SK-N-SH (cell line): ENCODE measurements around the gene FAM240A. TPM values are rescaled to one million over a fixed set of nuclear protein-coding genes. Genes with fewer than 3 reads are reported as not detected.

ENCODE experiments used
- CTCF ChIA-PET: fragments of 300-600, 350-600 bp; formaldehyde crosslinking; extraction: SDS; loops from one replicate; lab custom pipeline; 2021; lab: Yijun Ruan, JAX
- POLR2A ChIA-PET: fragments of 350-600 bp; sonication (Branson Sonifier 250); formaldehyde crosslinking; extraction: SDS; loops from one replicate; lab custom pipeline; 2020; ENCODE audit warnings: antibody characterized with exemption, inconsistent platforms; lab: Yijun Ruan, JAX
- DNase-seq: peaks from one replicate; pipeline ENCODE4 v3.0.0; 2012
- H2AFZ ChIP-seq: fragments of 200-600 bp; sonication (generic); 2 replicates; pipeline ENCODE4 v1.8.1; 2016; ENCODE audit warnings: antibody characterized with exemption, mild to moderate bottlenecking, low read depth
- H3F3A ChIP-seq: fragments of 200-600 bp; sonication (generic); replicated peaks from 2 replicates; pipeline ENCODE3; 2016; ENCODE audit warnings: antibody characterized with exemption, mild to moderate bottlenecking; ENCODE audit not compliant: insufficient read depth
- H3K27ac ChIP-seq, 2 experiments: fragments of 200-500 bp in 1 of 2; fragments of 200-600 bp in 1 of 2; sonication (Bioruptor generic) in 1 of 2; sonication (generic), shearing (Covaris generic) in 1 of 2; 2 replicates each; pipeline versions ENCODE4 v1.5.1 to v1.6.1; 2014 to 2016; ENCODE audit warnings: low read depth in 2 of 2, inconsistent platforms in 1 of 2, low read length in 1 of 2, mild to moderate bottlenecking in 1 of 2, mixed read lengths in 1 of 2
- H3K27me3 ChIP-seq: fragments of 200-600 bp; sonication (generic), shearing (Covaris generic); 2 replicates; pipeline ENCODE4 v1.6.1; 2016; ENCODE audit warnings: mixed run types; ENCODE audit not compliant: insufficient read depth
- H3K36me3 ChIP-seq, 2 experiments: fragments of 200-500 bp in 1 of 2; fragments of 200-600 bp in 1 of 2; sonication (Bioruptor generic) in 1 of 2; sonication (generic) in 1 of 2; replicated peaks in 1 of 2; 2 replicates each; pipeline versions ENCODE3 to v1.5.1; 2014 to 2016; ENCODE audit warnings: low read length in 1 of 2, mild to moderate bottlenecking in 1 of 2; ENCODE audit not compliant: insufficient read depth in 2 of 2, control insufficient read depth in 1 of 2
- H3K4me1 ChIP-seq, 2 experiments: fragments of 200-500 bp in 1 of 2; fragments of 200-600 bp in 1 of 2; sonication (Bioruptor generic) in 1 of 2; sonication (generic), shearing (Covaris generic) in 1 of 2; 2 replicates each; pipeline versions ENCODE4 v1.5.1 to v1.6.1; 2014 to 2016; ENCODE audit warnings: low read depth in 1 of 2, low read length in 1 of 2, mixed run types in 1 of 2; ENCODE audit not compliant: insufficient read depth in 2 of 2, control insufficient read depth in 1 of 2
- H3K4me2 ChIP-seq: fragments of 200-600 bp; sonication (generic), shearing (Covaris generic); 2 replicates; pipeline ENCODE4 v1.6.1; 2017; ENCODE audit warnings: mixed run types
- H3K4me3 ChIP-seq, 2 experiments: fragments of 200-500 bp in 1 of 2; fragments of 200-600 bp in 1 of 2; sonication (Bioruptor generic) in 1 of 2; sonication (generic), shearing (Covaris generic) in 1 of 2; 2 replicates each; pipeline versions ENCODE4 v1.5.1 to v1.8.1; 2014 to 2016; ENCODE audit warnings: low read depth in 2 of 2, inconsistent platforms in 1 of 2, low read length in 1 of 2, mild to moderate bottlenecking in 1 of 2, mixed read lengths in 1 of 2, moderate library complexity in 1 of 2
- H3K79me2 ChIP-seq: fragments of 200-600 bp; sonication (generic); 2 replicates; pipeline ENCODE4 v1.8.1; 2017; ENCODE audit warnings: mild to moderate bottlenecking; ENCODE audit not compliant: insufficient read depth
- H3K9ac ChIP-seq: fragments of 200-600 bp; sonication (generic); 2 replicates; pipeline ENCODE4 v1.6.1; 2017; ENCODE audit warnings: mixed run types
- H3K9me2 ChIP-seq: fragments of 200-600 bp; sonication (generic); 2 replicates; pipeline ENCODE4 v1.6.1; 2017; ENCODE audit warnings: mixed run types
- H3K9me3 ChIP-seq: fragments of 200-600 bp; sonication (generic); 2 replicates; pipeline ENCODE4 v1.6.1; 2017; ENCODE audit warnings: mixed run types, mild to moderate bottlenecking, moderate library complexity
- H4K20me1 ChIP-seq: fragments of 200-600 bp; sonication (generic); 2 replicates; pipeline ENCODE4 v1.6.1; 2017; ENCODE audit warnings: mild to moderate bottlenecking, mixed run types; ENCODE audit not compliant: insufficient read depth
- CTCF ChIP-seq: fragments of 200-600 bp; sonication (generic); IDR thresholded peaks from 2 replicates; pipeline ENCODE4 v1.6.1; 2017; ENCODE audit warnings: antibody characterized with exemption, mild to moderate bottlenecking, moderate library complexity
- ELF1 ChIP-seq: IDR thresholded peaks from 2 replicates; pipeline ENCODE4 v1.4.0; 2012
- FOSL2 ChIP-seq: IDR thresholded peaks from 2 replicates; pipeline ENCODE4 v1.4.0; 2012; ENCODE audit warnings: low read depth, mild to moderate bottlenecking, moderate library complexity, borderline replicate concordance
- MAX ChIP-seq: IDR thresholded peaks from 2 replicates; pipeline ENCODE4 v1.4.0; 2012; ENCODE audit warnings: low read depth
- MEF2A ChIP-seq: IDR thresholded peaks from 2 replicates; pipeline ENCODE4 v1.4.0; 2012; ENCODE audit warnings: low read depth, borderline replicate concordance
- NFIC ChIP-seq: IDR thresholded peaks from 2 replicates; pipeline ENCODE4 v1.4.0; 2012; ENCODE audit warnings: borderline replicate concordance
- PBX3 ChIP-seq: IDR thresholded peaks from 2 replicates; pipeline ENCODE4; 2012
- REST ChIP-seq: IDR thresholded peaks from 2 replicates; pipeline ENCODE4 v1.6.1; 2012; ENCODE audit warnings: mild to moderate bottlenecking, low read depth, low read length, moderate library complexity
- TAF1 ChIP-seq: IDR thresholded peaks from 2 replicates; pipeline ENCODE4 v1.6.1; 2012; ENCODE audit warnings: low read depth, mild to moderate bottlenecking, low read length, moderate library complexity, borderline replicate concordance
- ZBTB33 ChIP-seq: IDR thresholded peaks from 2 replicates; pipeline ENCODE4 v1.4.0; 2012; ENCODE audit warnings: low read depth, borderline replicate concordance
- WGBS: methylation state at CpG from one replicate; pipeline ENCODE4 v1.1.6; 2017; ENCODE audit warnings: low lambda C conversion rate; 5-methylcytosine and 5-hydroxymethylcytosine counted together
- polyA plus RNA-seq, 3 experiments: library from polyadenylated mRNA; depleted of rRNA; stranded (reverse); fragments of >200 nt; gene quantifications; 2 replicates each; pipeline ENCODE4 v1.2.3, GENCODE V29; 2012

Gene FAM240A
- polyA plus RNA-seq, 1 of the 3 experiments (the other 2 are of a cell fraction) = not detected

GRCh38 chr3:46660003-46660402 lies 47.7 kb downstream of the FAM240A start:
- no peaks in the 10 kb centered on the region for H4K20me1 ChIP-seq
- TF ChIP-seq CTCF = no peak
- no peak for TF ChIP-seq NFIC
- no peak for TF ChIP-seq ZBTB33
- TF ChIP-seq TAF1 = no peak
- TF ChIP-seq MEF2A = no peak
- no peak for TF ChIP-seq ELF1
- no peak for TF ChIP-seq MAX
- TF ChIP-seq REST = no peak
- TF ChIP-seq FOSL2 = no peak
- no peak for TF ChIP-seq PBX3
- TF ChIP-seq, all 33 proteins: peak for 0
- H3K9me3 ChIP-seq = no peaks in the 10 kb centered on the region
- no peak overlapping the region for H2AFZ ChIP-seq
- 57% methylated on average over 6 of the region's 6 CpGs for WGBS
- no peaks in the 10 kb centered on the region for H3K27me3 ChIP-seq
- H3F3A ChIP-seq = no peaks in the 10 kb centered on the region
- H3K4me2 ChIP-seq = no peak overlapping the region
- no peaks in the 10 kb centered on the region for H3K36me3 ChIP-seq
- no peak overlapping the region for H3K27ac ChIP-seq
- H3K4me3 ChIP-seq = no peak overlapping the region
- ChIA-PET POLR2A (no interaction called here), CTCF (interaction anchor here (1.1 to 2.7 kb wide), 4 partner anchors 13 to 249 kb away, joined by 3 to 12 read pairs (median 6); no protein-coding TSS in a partner anchor)
- H3K79me2 ChIP-seq = no peaks in the 10 kb centered on the region
- no peak overlapping the region for H3K9ac ChIP-seq
- peaks cover 0 to 50% of the 10 kb centered on the region in 2 experiments; a peak in 1 of 4 replicates for H3K4me1 ChIP-seq
- H3K9me2 ChIP-seq = no peaks in the 10 kb centered on the region
- DNase-seq = no peak
